OCI-LY7 (cell line): ENCODE data around the gene DISC1. TPM values are rescaled to one million over a fixed set of nuclear protein-coding genes. Genes with fewer than 3 reads are reported as not detected.
"Not testable (repeated sequence)": the region's sequence is repeated elsewhere in the genome, so short reads cannot be mapped to it uniquely, and the experiment has no call there.

Experiments used
- BruUV-seq: library from RNA; stranded (reverse); fragments of 400-500 nt; replicated peaks from 2 replicates; lab custom pipeline; 2021; lab: Mats Ljungman, UMichigan
- CTCF ChIA-PET: fragments of 300-600 bp; sonication (Branson Sonifier 250); formaldehyde crosslinking; loops from one replicate; lab custom pipeline; 2022; ENCODE audit warnings: antibody characterized with exemption; ENCODE audit not compliant: unreplicated experiment; lab: Charles Lee
- POLR2A ChIA-PET: fragments of 300-600 bp; sonication (Branson Sonifier 250); formaldehyde crosslinking; loops from one replicate; lab custom pipeline; 2022; ENCODE audit warnings: antibody characterized with exemption; lab: Charles Lee
- DNase-seq: peaks from one replicate; pipeline ENCODE4 v3.0.0-alpha.2; 2015; ENCODE audit warnings: low spot score
- H2AFZ ChIP-seq: fragments of 200-600 bp; sonication (generic), shearing (Covaris generic); 2 replicates; pipeline ENCODE4 v1.6.1; 2014; ENCODE audit warnings: mild to moderate bottlenecking, antibody characterized with exemption, low read length, moderate library complexity
- H3K27ac ChIP-seq: fragments of 200-600 bp; sonication (generic); 2 replicates; pipeline ENCODE4 v1.5.1; 2014; ENCODE audit warnings: mixed run types, low read depth, mild to moderate bottlenecking, moderate library complexity, low read length, inconsistent platforms; ENCODE audit not compliant: poor library complexity, severe bottlenecking
- H3K36me3 ChIP-seq: fragments of 200-600 bp; sonication (generic); 2 replicates; pipeline ENCODE4 v1.6.1; 2014; ENCODE audit warnings: mild to moderate bottlenecking, antibody characterized with exemption, low read length, moderate library complexity, mixed read lengths; ENCODE audit not compliant: insufficient read depth
- H3K4me1 ChIP-seq: fragments of 200-600 bp; sonication (generic); 2 replicates; pipeline ENCODE4 v1.5.1; 2014; ENCODE audit warnings: mild to moderate bottlenecking, low read length; ENCODE audit not compliant: insufficient read depth, poor library complexity, severe bottlenecking
- H3K4me2 ChIP-seq: fragments of 200-600 bp; sonication (generic); 2 replicates; pipeline ENCODE4 v1.6.1; 2014; ENCODE audit warnings: mild to moderate bottlenecking, low read length
- H3K4me3 ChIP-seq: fragments of 200-600 bp; sonication (generic); 2 replicates; pipeline ENCODE4 v1.5.1; 2014; ENCODE audit warnings: mild to moderate bottlenecking, low read depth, low read length; ENCODE audit not compliant: poor library complexity, severe bottlenecking
- H3K79me2 ChIP-seq: fragments of 200-600 bp; sonication (generic); 2 replicates; pipeline ENCODE4 v1.6.1; 2016; ENCODE audit warnings: low read depth, mild to moderate bottlenecking, low read length, moderate library complexity, mixed read lengths; ENCODE audit not compliant: insufficient read depth
- H3K9me2 ChIP-seq: fragments of 200-600 bp; sonication (generic); 2 replicates; pipeline ENCODE4 v1.6.1; 2016; ENCODE audit warnings: mild to moderate bottlenecking, low read length, mixed read lengths; ENCODE audit not compliant: insufficient read depth
- H3K9me3 ChIP-seq: fragments of 200-600 bp; sonication (generic); 2 replicates; pipeline ENCODE4 v1.6.1; 2014; ENCODE audit warnings: mild to moderate bottlenecking, mixed run types, low read length, mixed read lengths
- H4K20me1 ChIP-seq: fragments of 200-600 bp; sonication (generic); 2 replicates; pipeline ENCODE4 v1.6.1; 2014; ENCODE audit warnings: mild to moderate bottlenecking, antibody characterized with exemption, low read length, moderate library complexity, mixed read lengths; ENCODE audit not compliant: insufficient read depth
- CTCF ChIP-seq: fragments of 200-600 bp; sonication (generic); conservative IDR thresholded peaks from 2 replicates; pipeline ENCODE4 v1.5.1; 2014; ENCODE audit warnings: mild to moderate bottlenecking, antibody characterized with exemption, low read length, moderate library complexity, mixed read lengths
- EZH2phosphoT487 ChIP-seq: fragments of 200-600 bp; sonication (generic); IDR thresholded peaks from 2 replicates; pipeline ENCODE4 v1.6.1; 2018; ENCODE audit warnings: low read depth, borderline replicate concordance, mild to moderate bottlenecking, mixed run types, antibody characterized with exemption, low read length, moderate library complexity, mixed read lengths
- intact Hi-C: fragments of 100-400 bp; cut with micrococcal nuclease; formaldehyde crosslinking; loops from one replicate; pipeline ENCODE4 v1.10.0; 2022; ENCODE audit not compliant: unreplicated experiment
- total RNA-seq, 2 experiments: library from RNA; depleted of rRNA in 1 of 2; stranded (reverse); fragments of >200 nt in 1 of 2; shearing (Covaris generic) in 1 of 2; gene quantifications; 2 replicates each; pipeline ENCODE4 v1.2.3, GENCODE V29; 2014 to 2022

DISC1 gene
- total RNA-seq, 2 experiments from 2014 or later: 0.91 TPM; not detected in 1

GRCh38 chr1:231646165-231646564 is 19.6 kb downstream of the DISC1 start:
- H3K4me3 ChIP-seq, H3K9me2 ChIP-seq, H3K4me2 ChIP-seq, H3K9me3 ChIP-seq, H3K27ac ChIP-seq, H4K20me1 ChIP-seq, BruUV-seq, POLR2A ChIA-PET, intact Hi-C loops, H3K36me3 ChIP-seq, H3K4me1 ChIP-seq, CTCF ChIA-PET, DNase-seq, H2AFZ ChIP-seq, H3K79me2 ChIP-seq: not testable (repeated sequence)

- H3K4me2 ChIP-seq, intact Hi-C loops, CTCF ChIA-PET, BruUV-seq, DNase-seq, H3K27ac ChIP-seq, H4K20me1 ChIP-seq, H2AFZ ChIP-seq, H3K4me3 ChIP-seq, H3K9me2 ChIP-seq, H3K9me3 ChIP-seq, H3K79me2 ChIP-seq, H3K4me1 ChIP-seq, H3K36me3 ChIP-seq: not testable (repeated sequence)
- POLR2A ChIA-PET: interaction anchor here (0.6 to 1.2 kb wide), 2 partner anchors 9 to 655 kb away, joined by 3 to 4 read pairs; no protein-coding TSS in a partner anchor
These were observed 25.2 kb downstream of the DISC1 start for GRCh38 chr1:231651621-231652260.

GRCh38 chr1:231653632-231654031 is 27.0 kb downstream of the DISC1 start:
- H3K36me3 ChIP-seq: no peaks in the 10 kb centered on the region
- H4K20me1 ChIP-seq: no peaks in the 10 kb centered on the region
- no peaks in the 10 kb centered on the region for H3K9me2 ChIP-seq
- BruUV-seq: no TSS peak
- no peaks in the 10 kb centered on the region for H3K9me3 ChIP-seq
- no peak overlapping the region for H3K4me3 ChIP-seq
- intact Hi-C loops: no loop called here
- H3K27ac ChIP-seq: no peak overlapping the region
- no peak overlapping the region for H2AFZ ChIP-seq
- H3K4me2 ChIP-seq: no peak overlapping the region
- no peaks in the 10 kb centered on the region for H3K79me2 ChIP-seq
- TF ChIP-seq CTCF (no peak), EZH2phosphoT487 (no peak)
- CTCF ChIA-PET: no interaction called here
- no peaks in the 10 kb centered on the region for H3K4me1 ChIP-seq
- POLR2A ChIA-PET: interaction anchor here (0.8 to 1.4 kb wide), 2 partner anchors 22 to 37 kb away, joined by 4 to 5 read pairs; no protein-coding TSS in a partner anchor
- no peak for DNase-seq

- intact Hi-C loops: no loop called here
- BruUV-seq: no TSS peak
These were observed 30.2 kb downstream of the DISC1 start for GRCh38 chr1:231656741-231657140.

More at GRCh38 chr1:231656741-231657140, 30.2 kb downstream of the DISC1 start:
- Histone ChIP-seq H4K20me1 (no peaks in the 10 kb centered on the region), H3K4me3 (no peak overlapping the region), H3K4me2 (no peak overlapping the region), H3K27ac (no peak overlapping the region), H2AFZ (no peak overlapping the region), H3K79me2 (no peaks in the 10 kb centered on the region), H3K9me2 (no peaks in the 10 kb centered on the region), H3K36me3 (no peaks in the 10 kb centered on the region), H3K4me1 (no peaks in the 10 kb centered on the region), H3K9me3 (no peaks in the 10 kb centered on the region)
- no peak for DNase-seq
- TF ChIP-seq EZH2phosphoT487: no peak
- no peak for TF ChIP-seq CTCF
- POLR2A ChIA-PET: no interaction called here
- CTCF ChIA-PET: no interaction called here
